ENCODE measurements around the gene AGAP3.

AGAP3 gene

DNA sequence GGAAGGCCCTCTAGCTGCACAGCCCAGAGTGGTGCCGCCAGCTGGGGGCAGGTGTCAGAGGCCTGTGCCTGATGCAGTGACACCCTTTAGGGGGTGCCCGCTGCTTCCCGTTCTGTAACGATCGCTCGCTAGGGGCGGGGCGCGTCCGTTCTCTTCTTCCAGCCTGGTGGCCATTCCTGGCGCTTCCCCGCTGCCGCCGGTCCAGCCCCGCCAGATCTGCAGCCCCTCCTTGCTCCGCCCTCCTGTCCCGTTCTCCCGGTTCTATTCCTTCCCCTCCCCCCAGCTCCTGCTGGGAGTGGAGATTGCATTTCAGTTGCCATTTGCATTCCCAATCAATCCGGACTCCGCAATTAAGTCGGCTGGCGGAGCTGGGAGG lies 39.2 kb downstream of the AGAP3 start:
- no peak for DNase-seq

DNA sequence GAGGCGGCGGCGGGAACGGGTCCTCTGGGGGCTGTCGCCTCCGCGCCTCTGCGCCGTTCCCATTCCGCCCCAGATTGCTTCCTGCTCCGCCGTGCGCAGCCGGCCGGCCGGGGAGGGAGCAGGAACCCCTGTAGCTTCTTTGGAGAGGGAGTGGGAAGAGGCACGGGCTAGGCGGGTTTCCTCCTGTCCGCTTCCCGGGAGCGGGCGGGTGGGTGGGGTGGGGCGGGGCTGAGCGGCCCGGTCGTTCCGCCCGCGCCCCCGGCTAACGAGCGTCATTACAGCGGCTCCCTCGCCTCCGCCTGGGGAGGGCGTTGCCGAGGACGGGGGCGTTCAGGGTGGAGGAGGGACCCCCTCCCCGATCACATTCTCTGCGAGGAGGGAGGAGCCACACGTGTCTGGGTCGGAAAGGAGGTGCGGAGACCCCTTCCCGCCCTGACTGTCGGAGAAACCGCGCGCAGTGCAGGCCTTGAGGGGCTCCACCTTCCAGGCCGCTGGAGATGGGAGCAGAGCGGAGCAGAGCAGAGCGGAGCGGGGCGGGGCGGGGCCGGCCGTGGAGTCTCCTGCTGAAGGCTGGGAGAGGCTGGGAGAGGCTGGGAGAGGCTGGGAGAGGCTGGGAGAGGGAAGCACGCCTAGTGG lies 39.7 kb downstream of the AGAP3 start:
- no peak for DNase-seq

DNA sequence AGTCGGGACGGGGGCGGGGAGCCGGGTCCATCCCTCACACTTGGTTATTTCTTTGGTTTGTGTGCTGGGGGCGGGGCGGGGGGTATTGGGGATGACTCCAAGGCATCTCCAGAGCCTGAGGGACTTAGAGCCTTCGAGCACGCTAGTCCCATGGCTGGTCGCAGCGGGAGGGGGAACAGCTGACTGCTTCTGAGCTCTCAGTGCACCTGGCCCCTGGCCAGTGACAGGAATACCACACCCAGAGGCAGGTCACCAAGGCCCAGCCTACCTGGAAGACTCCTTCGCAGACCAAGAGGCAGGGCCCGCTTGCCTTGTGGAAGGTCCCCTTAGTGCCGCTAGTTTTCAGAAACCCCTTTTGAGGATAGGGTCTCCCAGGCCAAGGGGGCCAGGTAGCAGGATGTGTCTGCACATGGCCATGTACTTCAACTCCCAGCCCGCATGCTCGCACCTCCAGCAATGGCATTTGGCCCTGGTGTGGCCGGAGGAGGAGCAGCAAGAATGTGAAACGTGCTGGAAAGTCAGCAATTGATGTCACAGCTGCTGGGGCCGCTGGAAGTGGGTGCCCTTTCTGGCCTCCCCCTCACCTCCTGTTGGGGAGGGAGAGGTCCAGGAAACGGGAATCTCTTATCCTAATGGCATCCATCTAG lies 40.3 kb downstream of the AGAP3 start:
- DNase-seq = no peak

DNA sequence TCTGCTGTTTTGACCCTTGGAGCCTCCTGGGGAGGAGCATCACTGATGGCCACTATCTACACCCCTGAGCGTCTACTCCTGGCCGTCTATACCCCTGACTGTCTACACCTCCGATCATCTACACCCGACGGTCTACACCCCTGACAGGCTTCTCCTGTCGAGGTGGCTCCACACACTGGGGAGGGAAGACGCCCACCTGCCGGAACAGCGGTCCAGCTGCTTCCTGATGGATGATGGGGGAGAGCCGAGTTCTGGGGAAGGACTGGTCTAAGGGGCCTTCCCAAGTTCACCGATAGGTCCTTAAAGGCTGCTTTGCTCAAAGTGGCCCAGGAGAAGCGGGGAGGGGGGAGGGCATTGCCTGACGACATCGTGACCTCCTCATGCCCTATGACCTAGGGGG lies 41.9 kb downstream of the AGAP3 start:
- DNase-seq = no peak

DNA sequence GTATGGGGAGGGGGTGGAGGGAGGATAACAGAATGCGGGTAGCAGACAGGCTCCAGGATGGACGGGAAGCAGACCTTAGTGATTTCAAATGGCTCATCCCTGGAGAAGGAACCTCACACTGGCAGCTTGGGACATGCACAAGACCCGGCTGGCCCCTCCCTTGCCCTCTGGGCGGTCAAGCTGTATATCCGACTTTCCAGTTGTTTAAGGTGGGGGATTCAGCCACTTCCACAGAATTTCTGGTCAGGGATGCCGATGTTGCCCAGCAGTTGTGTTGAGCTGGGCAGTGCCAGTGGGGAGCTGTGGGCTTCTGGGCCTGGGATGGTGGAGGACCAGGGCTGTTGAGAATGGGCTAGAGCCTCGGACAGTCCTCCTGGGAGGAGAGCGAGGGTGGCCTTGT lies 42.4 kb downstream of the AGAP3 start:
- no peak for DNase-seq

DNA sequence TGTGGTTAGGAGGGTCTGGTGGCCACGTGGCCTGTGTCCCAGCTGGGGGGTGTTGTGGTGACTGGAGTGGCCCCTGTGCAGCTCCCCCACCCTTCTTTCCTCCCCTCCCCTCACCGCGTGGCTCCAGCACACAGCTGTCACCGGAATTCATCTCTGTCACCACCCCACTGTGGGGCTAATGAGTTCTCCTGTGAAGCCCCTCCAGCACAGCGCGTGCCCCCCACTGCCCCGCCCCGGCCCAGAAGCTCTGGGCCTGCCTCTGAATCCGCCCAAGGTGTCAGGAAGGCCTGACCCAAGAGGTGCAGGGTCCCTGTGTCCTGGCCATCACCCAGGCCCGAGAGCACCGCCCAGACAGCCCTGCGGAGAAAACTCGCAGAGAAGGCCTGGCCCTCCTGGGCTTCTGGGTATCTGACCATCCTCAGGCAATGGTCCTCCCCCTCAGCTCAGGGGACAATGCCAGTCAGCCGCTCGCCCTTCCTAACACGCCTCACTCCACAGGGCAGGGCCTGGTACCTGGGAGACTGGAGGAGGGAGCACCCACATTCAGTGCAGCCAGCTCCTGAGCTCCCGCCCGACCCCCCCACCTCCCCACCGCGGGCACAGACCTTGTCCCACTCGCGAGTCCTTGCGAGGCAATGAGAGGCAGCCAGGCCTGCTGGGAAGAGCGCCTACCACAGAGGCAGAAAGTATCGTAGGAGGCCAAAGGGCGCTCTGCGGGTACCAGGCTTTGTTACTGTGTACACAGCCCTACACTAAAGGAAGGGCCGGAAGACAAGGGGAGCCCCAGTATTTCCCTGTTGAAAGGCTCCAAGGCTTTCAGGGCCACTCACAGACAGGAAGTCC lies 43.1 kb downstream of the AGAP3 start:
- no peak for DNase-seq

DNA sequence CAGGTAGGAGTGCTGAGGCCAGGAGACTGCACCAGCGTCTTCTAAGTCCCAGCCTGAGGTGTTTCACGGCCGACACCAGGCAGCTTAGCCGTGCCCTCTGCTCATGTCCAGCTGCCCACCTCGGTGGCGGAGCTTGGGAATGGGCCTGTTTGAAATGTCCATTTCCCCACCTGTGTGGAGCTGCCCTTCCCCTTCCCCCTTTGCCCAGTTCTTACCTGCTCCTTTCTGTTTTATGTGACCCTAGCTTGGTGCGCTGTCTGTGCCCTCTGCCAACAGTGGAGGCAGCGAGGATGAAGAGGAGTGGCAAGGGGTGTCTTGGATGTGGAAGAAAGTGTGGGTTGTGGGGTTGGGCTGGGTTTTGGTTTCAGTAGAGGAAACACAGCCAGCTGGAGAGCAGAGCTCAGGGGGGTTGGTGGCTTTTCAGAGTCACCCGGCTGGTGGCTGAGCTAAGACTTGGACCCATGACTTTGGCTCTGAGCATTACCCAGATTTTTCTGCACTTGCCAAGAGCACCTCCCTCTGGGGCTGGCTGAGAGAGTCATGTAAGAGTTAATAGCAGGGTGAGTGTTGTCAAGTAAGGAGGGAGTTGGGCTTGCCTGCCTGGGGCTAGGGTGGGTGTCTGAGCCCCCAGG lies 43.8 kb downstream of the AGAP3 start:
- DNase-seq = no peak

DNA sequence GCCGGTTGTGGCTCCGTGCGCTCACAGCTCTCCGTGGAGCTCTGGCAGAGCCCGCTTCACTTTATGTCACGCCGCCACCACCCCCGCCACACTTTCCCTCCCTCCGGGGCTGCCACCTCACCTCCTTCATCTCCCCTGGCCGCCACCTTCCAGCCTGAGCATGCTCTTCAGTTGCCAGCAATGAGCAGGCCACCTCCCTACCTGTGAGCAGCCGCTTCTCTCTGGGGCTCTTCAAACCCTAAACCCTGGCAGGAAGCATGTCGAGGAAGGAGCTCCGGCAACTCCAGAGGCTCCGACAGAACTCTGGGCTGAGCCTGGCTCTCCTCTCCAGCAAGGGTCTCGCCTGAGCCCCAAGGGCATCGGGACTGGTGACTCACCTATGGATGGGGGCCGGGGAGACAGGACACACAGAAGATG lies 44.5 kb downstream of the AGAP3 start:
- DNase-seq = no peak

DNA sequence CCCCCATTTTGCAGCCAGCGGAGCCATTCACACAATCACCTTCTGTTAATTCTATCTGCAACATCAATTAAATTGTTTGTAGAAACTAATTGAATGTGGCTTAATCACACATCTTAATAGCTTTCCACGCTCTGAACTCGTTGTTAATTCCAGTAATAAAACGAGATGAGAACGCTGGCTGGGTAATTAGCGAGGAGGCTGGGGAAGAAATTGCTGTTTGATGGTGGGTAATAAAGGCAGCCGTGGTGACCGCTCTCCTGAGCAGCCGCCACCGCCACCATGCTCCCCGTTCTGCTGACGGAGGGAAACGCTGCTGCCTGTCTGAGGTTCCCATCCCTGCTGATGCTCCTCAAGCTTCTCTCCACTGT lies 44.9 kb downstream of the AGAP3 start:
- no peak for DNase-seq

DNA sequence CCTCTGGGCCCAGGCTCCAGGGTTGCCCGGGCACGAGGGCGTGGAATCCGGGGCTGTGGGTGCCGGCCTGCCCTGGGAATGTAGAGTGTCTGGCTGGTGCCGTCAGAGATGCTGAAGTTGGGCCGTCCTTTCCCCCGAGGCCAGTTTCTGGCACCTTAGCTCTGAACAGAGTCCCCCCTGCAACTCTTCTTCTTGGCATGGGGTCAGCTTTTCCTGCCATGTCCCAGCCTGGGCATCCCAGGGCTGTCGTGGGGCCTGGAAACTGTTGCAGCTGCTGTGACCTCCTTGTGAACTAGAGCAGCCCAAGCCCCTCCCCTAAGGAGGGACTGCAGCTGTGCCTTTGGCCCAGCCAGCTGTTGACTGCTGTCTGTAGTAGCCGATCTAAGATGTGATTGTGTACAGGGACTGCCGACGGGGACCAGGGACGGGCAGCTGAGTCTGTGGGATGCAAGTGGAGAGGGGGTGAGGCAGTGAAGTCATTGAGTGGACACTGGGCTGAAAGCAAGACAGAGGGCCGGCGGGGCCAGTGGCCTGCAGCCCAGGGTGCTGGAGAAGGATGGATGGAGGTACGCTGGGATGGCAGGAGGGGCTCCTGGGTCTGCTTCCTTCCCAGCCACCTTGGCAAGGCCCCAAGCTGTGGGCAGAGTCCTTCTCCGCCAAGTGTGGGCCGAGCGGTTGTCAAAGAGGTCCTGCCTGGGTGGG lies 45.5 kb downstream of the AGAP3 start:
- DNase-seq = no peak

DNA sequence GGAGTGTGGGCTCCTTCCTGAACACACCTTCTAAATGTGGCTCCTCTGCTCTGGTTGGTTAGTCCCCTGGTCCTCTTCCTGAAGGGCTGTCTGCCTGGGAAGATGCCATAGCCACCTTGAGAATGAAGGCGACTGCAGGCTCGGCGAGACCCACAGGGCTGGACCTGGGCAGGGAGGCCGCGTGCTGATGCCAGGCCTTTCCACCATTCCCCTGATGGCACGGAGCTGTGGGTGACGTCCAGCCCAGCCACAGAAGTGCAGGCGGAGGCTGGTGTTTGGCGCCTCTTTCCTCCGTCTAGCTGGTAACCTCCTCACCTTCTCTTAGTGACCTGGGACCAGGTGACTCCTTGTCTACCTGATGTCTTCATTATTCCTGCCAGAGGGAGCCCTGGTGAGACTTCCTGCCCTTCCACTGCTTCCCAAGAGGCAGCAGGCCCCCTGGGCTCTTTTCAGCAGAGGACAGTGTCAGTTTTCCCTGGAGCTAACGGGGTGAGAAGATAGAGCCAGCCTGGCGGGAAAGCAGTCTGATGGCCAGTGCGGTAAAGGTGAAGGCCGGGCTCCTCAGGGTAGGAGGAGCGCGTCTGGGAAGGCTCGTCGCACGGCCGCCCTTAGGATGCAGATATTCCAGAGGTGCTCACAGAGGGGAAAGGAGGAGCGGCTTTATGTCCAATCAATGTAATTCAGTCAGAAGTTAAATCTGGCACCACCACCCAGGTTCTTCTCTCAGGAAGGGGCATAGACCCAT lies 46.4 kb downstream of the AGAP3 start:
- DNase-seq = no peak

DNA sequence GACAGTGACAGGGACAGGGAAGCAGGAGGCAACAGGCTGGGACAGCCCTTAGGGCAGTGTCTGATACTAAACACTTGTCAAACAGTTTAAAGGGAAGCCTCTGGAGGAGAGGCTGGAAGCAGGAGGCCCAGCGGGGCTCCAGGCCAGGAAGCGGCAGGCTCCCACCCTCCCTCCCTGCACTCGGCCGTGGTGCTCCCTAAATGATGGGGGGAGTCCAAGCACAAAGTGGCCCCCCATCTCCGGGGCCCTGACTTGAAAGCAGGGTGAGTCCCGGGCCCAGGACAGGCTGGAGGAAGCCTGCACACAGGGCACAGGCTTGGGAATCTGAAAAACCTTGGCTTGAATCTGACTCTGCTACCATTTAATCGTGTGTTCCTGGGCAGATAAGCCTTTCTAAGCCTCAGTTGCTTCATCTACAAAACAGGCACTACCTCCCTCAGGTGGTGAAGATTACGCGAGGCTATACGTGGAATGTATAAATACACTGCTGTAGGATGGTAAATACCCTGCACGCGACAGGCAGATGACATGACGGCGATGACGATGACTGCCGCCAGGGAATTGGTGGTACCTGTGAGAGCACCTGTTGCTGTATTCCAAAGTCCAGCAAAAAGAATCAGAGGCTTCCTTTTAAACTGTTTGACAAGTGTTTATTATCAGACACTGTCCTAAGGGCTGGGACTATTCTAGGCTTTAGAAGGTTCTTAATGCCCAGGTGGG lies 47.2 kb downstream of the AGAP3 start:
- DNase-seq = no peak

DNA sequence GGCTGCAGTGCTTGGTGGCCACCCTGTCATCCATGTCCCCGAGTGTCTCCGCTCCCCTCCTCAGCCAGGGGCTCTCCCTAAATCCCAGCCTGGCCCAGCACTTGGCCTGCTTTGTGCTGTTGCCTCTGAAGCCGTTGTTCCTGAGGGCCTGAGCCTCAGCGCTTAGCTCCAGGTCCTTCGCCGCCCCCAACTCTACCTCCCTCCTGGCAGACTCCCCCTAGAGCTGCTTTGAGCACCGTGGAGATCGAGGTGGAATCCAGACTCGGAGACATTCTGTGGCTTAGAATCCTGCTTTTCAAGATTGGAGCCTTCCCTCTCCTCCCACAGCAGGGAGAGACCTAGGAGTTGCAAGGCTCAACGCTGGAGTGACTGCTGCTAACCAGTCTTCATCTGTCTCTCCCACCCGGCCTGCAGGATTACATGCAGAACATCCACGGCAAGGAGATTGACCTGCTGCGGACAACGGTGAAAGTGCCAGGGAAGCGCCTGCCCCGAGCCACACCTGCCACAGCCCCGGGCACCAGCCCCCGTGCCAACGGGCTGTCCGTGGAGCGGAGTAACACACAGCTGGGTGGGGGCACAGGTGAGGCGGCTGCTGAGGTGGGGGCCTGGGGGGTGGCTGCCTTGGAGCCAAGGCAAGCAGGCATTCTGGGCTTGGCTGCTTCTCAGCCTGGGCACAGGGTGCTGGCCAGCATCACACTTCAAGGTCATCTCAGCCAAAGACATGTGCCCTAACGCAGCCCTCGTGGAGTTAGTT lies 47.9 kb downstream of the AGAP3 start:
- no peak for DNase-seq

DNA sequence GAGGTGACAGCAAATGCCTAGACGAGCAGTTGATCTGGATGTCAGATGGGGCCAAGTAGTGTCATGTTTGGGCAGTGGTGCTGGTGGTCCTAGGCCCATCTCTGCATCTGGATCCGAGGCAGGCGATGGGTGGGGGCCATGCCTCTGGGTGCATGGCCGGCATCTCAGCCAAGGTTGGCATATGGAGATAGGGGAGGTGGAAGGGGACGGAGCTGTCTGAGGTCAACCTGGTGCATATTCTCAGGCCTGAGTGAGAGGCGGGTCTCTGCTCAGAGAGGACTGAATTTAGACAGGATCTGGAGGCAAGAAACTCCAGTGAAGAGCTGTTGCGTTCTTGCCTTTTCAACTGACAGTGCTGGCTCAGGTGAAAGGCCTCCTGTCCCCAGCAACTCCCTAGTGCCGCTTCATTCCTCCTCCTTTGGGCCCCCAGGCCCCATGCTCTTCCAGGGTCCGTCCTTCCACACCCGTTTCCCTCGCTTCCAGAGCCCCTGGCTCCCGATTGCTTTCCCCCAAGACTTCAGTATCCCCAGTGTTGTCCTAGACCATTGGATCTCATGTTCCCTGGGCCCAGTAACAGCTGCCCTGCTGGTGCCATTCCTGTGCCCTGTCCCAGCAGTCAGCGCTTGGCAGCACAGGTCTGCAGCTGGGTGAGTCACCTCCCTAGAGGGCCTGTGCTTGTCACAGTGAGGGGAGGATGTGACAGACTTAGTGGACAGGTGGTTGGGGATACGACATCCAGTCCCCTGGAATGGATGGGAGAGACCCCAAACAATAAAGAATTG lies 48.7 kb downstream of the AGAP3 start:
- no peak for DNase-seq

DNA sequence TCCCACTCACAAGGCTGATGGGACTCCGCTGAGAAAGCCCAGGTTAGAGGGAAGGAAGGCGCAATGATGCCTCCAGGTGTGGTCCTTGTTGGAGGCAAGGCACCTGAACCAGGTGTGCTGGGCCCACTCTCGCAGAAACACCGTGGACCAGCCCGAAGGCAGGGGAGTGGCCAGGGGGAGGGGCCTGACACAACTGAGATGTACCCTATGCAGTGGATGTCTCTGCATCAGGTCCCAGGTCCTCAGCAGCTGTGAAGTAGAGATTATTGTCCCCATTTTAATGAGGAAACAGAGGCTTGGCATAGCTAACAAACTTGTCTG lies 49.2 kb downstream of the AGAP3 start:
- DNase-seq = no peak

DNA sequence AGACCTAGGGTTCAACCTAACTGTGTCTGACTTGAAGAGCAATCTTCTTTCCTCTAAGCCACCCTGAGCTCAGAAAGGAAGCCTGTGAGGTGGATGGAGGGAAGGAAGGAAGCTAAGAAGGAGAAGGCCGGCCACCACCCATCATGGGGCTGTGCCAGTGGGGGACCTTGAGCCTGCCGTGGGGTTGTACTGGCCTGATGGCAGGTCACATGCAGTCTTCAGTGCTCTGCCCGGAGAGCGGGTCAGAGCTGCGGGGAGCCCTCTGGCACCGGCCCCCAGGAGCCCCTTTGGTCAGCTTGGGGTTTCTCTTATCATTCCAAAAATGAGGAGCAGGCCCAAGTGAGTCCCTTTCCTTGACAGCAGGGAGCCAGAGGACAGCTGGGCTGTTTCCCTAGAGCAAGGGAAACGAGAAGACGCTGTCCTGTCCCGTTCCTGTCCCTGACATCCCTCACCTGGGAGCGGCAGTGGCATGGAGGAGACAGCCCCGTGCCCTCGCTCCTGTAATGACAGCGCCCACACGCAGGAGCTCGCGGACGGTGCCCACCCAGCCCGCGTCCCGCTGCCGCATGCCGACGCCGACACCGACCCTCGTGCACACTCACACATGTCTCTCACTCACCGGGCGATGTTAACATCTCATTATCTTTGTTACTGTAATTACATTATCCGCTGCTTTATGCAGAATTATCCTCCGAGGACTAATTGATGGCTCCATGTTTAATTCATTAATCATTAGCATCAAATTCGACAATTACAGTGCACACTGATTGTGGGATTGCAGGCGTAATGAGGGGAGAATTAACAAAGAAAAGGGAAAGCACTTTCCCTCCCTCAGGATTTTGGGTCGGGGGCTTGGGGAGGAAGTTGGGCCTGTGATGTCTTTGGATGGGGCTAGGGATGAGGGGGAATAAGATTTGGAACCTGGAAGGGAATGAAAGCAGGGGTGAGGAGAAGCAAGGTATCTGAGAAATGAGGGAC lies 49.9 kb downstream of the AGAP3 start:
- no peak for DNase-seq

DNA sequence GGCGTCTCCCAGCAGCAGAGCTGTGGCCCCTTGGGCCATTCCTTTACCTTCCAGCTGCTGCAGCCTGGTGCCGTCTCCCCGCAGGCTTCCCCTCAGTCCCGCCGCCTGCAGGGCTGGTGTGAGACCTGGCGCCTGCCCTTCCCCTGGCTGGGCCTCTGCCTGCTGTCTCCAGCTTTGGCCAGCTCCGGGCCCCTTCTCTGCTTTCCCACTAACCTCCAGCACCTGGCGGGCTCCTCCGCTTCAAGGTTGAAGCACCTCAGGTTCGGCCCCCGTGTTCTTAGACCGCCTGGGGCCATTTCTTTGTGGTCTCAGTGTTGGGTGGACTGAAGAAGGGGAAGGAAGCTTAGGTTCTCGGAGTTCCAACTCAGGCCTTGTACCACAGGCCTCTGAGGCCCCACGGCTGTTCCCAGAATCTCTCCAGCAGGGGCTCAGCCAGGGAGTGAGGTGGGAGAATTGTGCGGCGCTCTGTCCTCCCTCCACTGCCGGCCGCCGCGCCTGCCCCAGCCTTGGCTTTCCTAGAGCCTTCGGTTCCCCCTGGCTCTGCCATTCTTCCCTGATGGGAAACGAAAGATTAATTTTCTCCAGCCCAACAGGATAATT lies 50.9 kb downstream of the AGAP3 start:
- no peak for DNase-seq

DNA sequence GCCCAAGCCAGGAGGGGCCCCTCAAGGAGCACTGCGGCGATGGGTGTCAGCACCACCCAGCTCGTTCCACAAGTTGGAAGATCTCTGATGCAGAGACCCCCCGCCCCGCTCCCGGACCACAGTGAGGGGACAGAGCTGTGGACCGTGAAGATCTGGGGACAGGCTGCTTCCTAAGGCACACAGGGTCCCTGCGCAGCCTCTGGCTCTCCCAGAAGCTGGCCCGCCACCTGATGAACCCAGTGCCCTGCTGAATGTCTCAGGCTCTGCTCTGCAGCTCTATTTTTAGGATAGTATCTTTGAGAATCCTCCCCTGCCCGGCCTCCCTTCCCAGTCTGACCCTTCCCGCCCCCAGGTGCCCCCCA lies 51.5 kb downstream of the AGAP3 start:
- no peak for DNase-seq

Data from CD4-positive, alpha-beta T cell treated with Interleukin-1 beta for 1 hour (primary cell).